HCT116 (cell line): ENCODE results near the gene ZBTB20. TPM values are rescaled to one million over a fixed set of nuclear protein-coding genes. Genes with fewer than 3 reads are reported as not detected.

Experiments used
- ATAC-seq: fragments of 200-7000 bp; cut with Tn5 transposase; 2 replicates; pipeline ENCODE4 v1.9.1; 2020; ENCODE audit warnings: mild to moderate bottlenecking, moderate library complexity
- BruUV-seq: library from RNA; stranded (reverse); fragments of 400-500 nt; replicated peaks from 2 replicates; lab custom pipeline; 2021; lab: Mats Ljungman, UMichigan
- CTCF ChIA-PET: fragments of 300-600 bp; sonication (Branson Sonifier 250); formaldehyde crosslinking; loops from one replicate; lab custom pipeline; 2021; ENCODE audit warnings: antibody characterized with exemption; lab: Charles Lee
- POLR2A ChIA-PET: fragments of 300-600, 350-600 bp; sonication (Branson Sonifier 250); formaldehyde crosslinking; loops from one replicate; lab custom pipeline; 2021; ENCODE audit warnings: antibody characterized with exemption; lab: Charles Lee
- RAD21 ChIA-PET, 2 experiments: fragments of 300-600 bp; sonication (Branson Sonifier 250); formaldehyde crosslinking; loops; one replicate each; lab custom pipeline; 2023; ENCODE audit warnings: low total read pairs in 2 of 2; ENCODE audit not compliant: uncharacterized antibody in 2 of 2, unreplicated experiment in 2 of 2, low non-redundant PET in 1 of 2; lab: Charles Lee
- DNase-seq: peaks from one replicate; pipeline ENCODE4 v3.0.0-alpha.2; 2010; ENCODE audit warnings: low read depth, low spot score
- H2AFZ ChIP-seq: fragments of 200-600 bp; shearing (Covaris generic), sonication (generic); 2 replicates; pipeline ENCODE4 v1.6.1; 2017; ENCODE audit warnings: low read depth, mixed run types, mixed read lengths, antibody characterized with exemption, low read length; ENCODE audit not compliant: poor library complexity, severe bottlenecking
- H3K27ac ChIP-seq: 2 replicates; pipeline ENCODE4 v1.5.1; 2012; ENCODE audit warnings: low read depth, low read length
- H3K27me3 ChIP-seq: fragments of 200-600 bp; sonication (generic); 2 replicates; pipeline ENCODE4 v1.6.1; 2016; ENCODE audit warnings: mixed run types, low read length, mixed read lengths; ENCODE audit not compliant: insufficient read depth
- H3K36me3 ChIP-seq, 2 experiments: fragments of 200-500 bp in 1 of 2; fragments of 200-600 bp in 1 of 2; sonication (Bioruptor generic) in 1 of 2; sonication (generic) in 1 of 2; 2 replicates each; pipeline versions ENCODE4 v1.5.1 to v1.6.1; 2014 to 2016; ENCODE audit warnings: low read length in 2 of 2, inconsistent platforms in 1 of 2, mixed read lengths in 1 of 2, mixed run types in 1 of 2; ENCODE audit not compliant: insufficient read depth in 2 of 2, control insufficient read depth in 1 of 2
- H3K4me1 ChIP-seq, 2 experiments: fragments of 200-600 bp in 1 of 2; sonication (generic) in 1 of 2; 2 replicates each; pipeline versions ENCODE4 v1.5.1 to v1.6.1; 2012 to 2017; ENCODE audit warnings: low read length in 2 of 2, inconsistent platforms in 1 of 2, mild to moderate bottlenecking in 1 of 2, mixed read lengths in 1 of 2, mixed run types in 1 of 2, moderate library complexity in 1 of 2; ENCODE audit not compliant: insufficient read depth in 2 of 2, control insufficient read depth in 1 of 2
- H3K4me2 ChIP-seq: fragments of 200-600 bp; sonication (generic); 2 replicates; pipeline ENCODE4 v1.6.1; 2017; ENCODE audit warnings: mixed run types, low read length, mixed read lengths
- H3K4me3 ChIP-seq, 2 experiments: fragments of 200-600 bp in 1 of 2; sonication (generic) in 1 of 2; replicated peaks in 1 of 2; 2 replicates each; pipeline ENCODE4 v1.5.1; 2011 to 2016; ENCODE audit warnings: low read length in 2 of 2, control low read depth in 1 of 2, low read depth in 1 of 2, mild to moderate bottlenecking in 1 of 2, mixed read lengths in 1 of 2, mixed run types in 1 of 2
- H3K79me2 ChIP-seq: fragments of 200-600 bp; sonication (generic); 2 replicates; pipeline ENCODE4 v1.6.1; 2017; ENCODE audit warnings: mild to moderate bottlenecking, mixed run types, low read length, moderate library complexity, mixed read lengths; ENCODE audit not compliant: insufficient read depth
- H3K9ac ChIP-seq: fragments of 200-600 bp; sonication (generic); 2 replicates; pipeline ENCODE4 v1.6.1; 2016; ENCODE audit warnings: low read length, mixed read lengths
- H3K9me2 ChIP-seq: fragments of 200-600 bp; sonication (generic), shearing (Covaris generic); 2 replicates; pipeline ENCODE4 v1.6.1; 2017; ENCODE audit warnings: mixed run types, mild to moderate bottlenecking, moderate library complexity; ENCODE audit not compliant: insufficient read depth
- H3K9me3 ChIP-seq, 2 experiments: fragments of 200-500 bp in 1 of 2; fragments of 200-600 bp in 1 of 2; sonication (Bioruptor generic) in 1 of 2; sonication (generic) in 1 of 2; 2 replicates each; pipeline ENCODE4 v1.6.1; 2014 to 2017; ENCODE audit warnings: low read length in 2 of 2, mixed read lengths in 2 of 2, inconsistent platforms in 1 of 2, low read depth in 1 of 2, mild to moderate bottlenecking in 1 of 2, mixed run types in 1 of 2, moderate library complexity in 1 of 2; ENCODE audit not compliant: control insufficient read depth in 1 of 2, insufficient read depth in 1 of 2
- H4K20me1 ChIP-seq: fragments of 200-600 bp; sonication (generic), shearing (Covaris generic); 2 replicates; pipeline ENCODE4 v1.6.1; 2017; ENCODE audit warnings: mixed run types, mild to moderate bottlenecking, moderate library complexity; ENCODE audit not compliant: insufficient read depth
- ATF3 ChIP-seq: IDR thresholded peaks from 2 replicates; pipeline ENCODE4 v1.6.1; 2012
- CBX3 ChIP-seq: IDR thresholded peaks from 2 replicates; pipeline ENCODE4 v1.6.1; 2012; ENCODE audit warnings: low read depth
- CTCF ChIP-seq, 3 experiments: fragments of 200-600 bp in 1 of 3; sonication (generic) in 1 of 3; IDR thresholded peaks in 2 of 3; conservative IDR thresholded peaks in 1 of 3; 2 replicates each; pipeline ENCODE4 v1.5.1; 2012 to 2017; ENCODE audit warnings: low read depth in 2 of 3, low read length in 2 of 3, antibody characterized with exemption in 1 of 3, borderline replicate concordance in 1 of 3, control low read depth in 1 of 3, mild to moderate bottlenecking in 1 of 3, mixed read lengths in 1 of 3, mixed run types in 1 of 3, moderate library complexity in 1 of 3; ENCODE audit not compliant: insufficient read depth in 1 of 3
- EGR1 ChIP-seq: IDR thresholded peaks from 2 replicates; pipeline ENCODE4 v1.6.1; 2012; ENCODE audit warnings: low read depth
- ELF1 ChIP-seq: IDR thresholded peaks from 2 replicates; pipeline ENCODE4 v1.6.1; 2012; ENCODE audit warnings: low read depth, borderline replicate concordance
- EZH2phosphoT487 ChIP-seq: fragments of 200-600 bp; IDR thresholded peaks from 2 replicates; pipeline ENCODE4 v1.6.1; 2018; ENCODE audit warnings: antibody characterized with exemption, borderline replicate concordance
- FOSL1 ChIP-seq: IDR thresholded peaks from 2 replicates; pipeline ENCODE4 v1.6.1; 2012; ENCODE audit warnings: low read depth
- JUND ChIP-seq: IDR thresholded peaks from 2 replicates; pipeline ENCODE4 v1.6.1; 2012
- MAX ChIP-seq: IDR thresholded peaks from 2 replicates; pipeline ENCODE4 v1.6.1; 2012
- POLR2A ChIP-seq: IDR thresholded peaks from 2 replicates; pipeline ENCODE4 v1.7.0; 2011; ENCODE audit warnings: borderline replicate concordance; ENCODE audit not compliant: insufficient read depth, insufficient read length; ENCODE audit errors: extremely low read depth
- POLR2AphosphoS5 ChIP-seq: IDR thresholded peaks from 2 replicates; pipeline ENCODE4 v1.6.1; 2011; ENCODE audit warnings: mild to moderate bottlenecking, low read depth, low read length, moderate library complexity
- SIN3A ChIP-seq: IDR thresholded peaks from 2 replicates; pipeline ENCODE4 v1.6.1; 2012; ENCODE audit warnings: low read depth
- SP1 ChIP-seq: IDR thresholded peaks from 2 replicates; pipeline ENCODE4 v1.6.1; 2012; ENCODE audit warnings: low read depth
- SRF ChIP-seq: IDR thresholded peaks from 2 replicates; pipeline ENCODE4 v1.6.1; 2012; ENCODE audit warnings: low read depth
- TCF7L2 ChIP-seq: IDR thresholded peaks from 2 replicates; pipeline ENCODE4 v1.7.0; 2011; ENCODE audit warnings: borderline replicate concordance, inconsistent platforms; ENCODE audit not compliant: insufficient read depth, insufficient read length; ENCODE audit errors: extremely low read depth
- YY1 ChIP-seq: IDR thresholded peaks from 2 replicates; pipeline ENCODE4 v1.6.1; 2011; ENCODE audit warnings: low read length, low read depth, moderate library complexity, mild to moderate bottlenecking; ENCODE audit not compliant: insufficient replicate concordance; ENCODE audit errors: extremely low read depth
- ZBTB33 ChIP-seq: IDR thresholded peaks from 2 replicates; pipeline ENCODE4 v1.6.1; 2011; ENCODE audit warnings: mild to moderate bottlenecking, low read length, moderate library complexity; ENCODE audit not compliant: insufficient replicate concordance; ENCODE audit errors: extremely low read depth
- ZFX ChIP-seq: fragments of 450-650 bp; IDR thresholded peaks from 2 replicates; pipeline ENCODE4 v1.6.1; 2017
- ZNF274 ChIP-seq: fragments of 200-500 bp; sonication (Bioruptor generic); IDR thresholded peaks from 2 replicates; pipeline ENCODE4 v1.6.1; 2014; ENCODE audit warnings: mild to moderate bottlenecking, low read depth, low read length, inconsistent platforms
- intact Hi-C: fragments of 100-400 bp; cut with micrococcal nuclease; formaldehyde crosslinking; loops from 2 replicates; pipeline ENCODE4 v1.10.0; 2022
- total RNA-seq: library from RNA; stranded (reverse); gene quantifications from one replicate; pipeline ENCODE4 v1.2.1, GENCODE V29; 2021; ENCODE audit not compliant: unreplicated experiment

Gene ZBTB20
- total RNA-seq, 1 experiment from 2014 or later: 42.1 TPM

GRCh38 chr3:114464548-114464947, 682.5 kb downstream of the ZBTB20 start:
- no peak overlapping the region for H3K27ac ChIP-seq
- TF ChIP-seq POLR2AphosphoS5: no peak
- no peak for TF ChIP-seq ELF1
- no peak for TF ChIP-seq TCF7L2
- TF ChIP-seq EZH2phosphoT487: no peak
- TF ChIP-seq SP1: no peak
- no peak for TF ChIP-seq CBX3
- no peak for TF ChIP-seq EGR1
- TF ChIP-seq MAX: no peak
- no peak for TF ChIP-seq SIN3A
- TF ChIP-seq YY1: no peak
- TF ChIP-seq POLR2A: no peak
- TF ChIP-seq FOSL1: no peak
- TF ChIP-seq CTCF (IDR thresholded peaks at IDR 0.05 in 2 of 3, conservative IDR thresholded peaks at IDR 0.05 in 1 of 3; ENCODE audit: borderline replicate concordance in 1 of 3, insufficient read depth in 1 of 3, low read depth in 2 of 3, low read length in 2 of 3): no peak
- no peak for TF ChIP-seq SRF
- no peak for TF ChIP-seq ZFX
- no peak for TF ChIP-seq ZNF274
- no peak for TF ChIP-seq JUND
- no peak for TF ChIP-seq ZBTB33
- TF ChIP-seq ATF3: no peak
- peaks cover 90% of the 10 kb centered on the region for H3K79me2 ChIP-seq
- peaks cover 5% of the 10 kb centered on the region; the same call in 1 of the 2 replicates for H4K20me1 ChIP-seq
- POLR2A ChIA-PET: no interaction called here
- intact Hi-C loops: no loop called here
- H3K36me3 ChIP-seq: no peaks in the 10 kb centered on the region
- DNase-seq: no peak
- no peaks in the 10 kb centered on the region for H3K9me3 ChIP-seq
- no peak overlapping the region for H2AFZ ChIP-seq
- no peaks in the 10 kb centered on the region for H3K4me1 ChIP-seq
- no peaks in the 10 kb centered on the region for H3K9me2 ChIP-seq
- CTCF ChIA-PET: no interaction called here
- H3K4me2 ChIP-seq: no peak overlapping the region
- ATAC-seq: no peak
- BruUV-seq: no TSS peak
- RAD21 ChIA-PET: no interaction called here
- no peak overlapping the region for H3K9ac ChIP-seq
- H3K27me3 ChIP-seq: no peaks in the 10 kb centered on the region
- no peak overlapping the region for H3K4me3 ChIP-seq
